ENCODE results near the gene UMODL1.
A peak's percentile ranks its signal among the peaks of the same experiment; 100 is the strongest.

UMODL1 gene

GRCh38 chr21:42153046-42153686, 82.0 kb downstream of the UMODL1 start:
- no peak for DNase-seq

DNA sequence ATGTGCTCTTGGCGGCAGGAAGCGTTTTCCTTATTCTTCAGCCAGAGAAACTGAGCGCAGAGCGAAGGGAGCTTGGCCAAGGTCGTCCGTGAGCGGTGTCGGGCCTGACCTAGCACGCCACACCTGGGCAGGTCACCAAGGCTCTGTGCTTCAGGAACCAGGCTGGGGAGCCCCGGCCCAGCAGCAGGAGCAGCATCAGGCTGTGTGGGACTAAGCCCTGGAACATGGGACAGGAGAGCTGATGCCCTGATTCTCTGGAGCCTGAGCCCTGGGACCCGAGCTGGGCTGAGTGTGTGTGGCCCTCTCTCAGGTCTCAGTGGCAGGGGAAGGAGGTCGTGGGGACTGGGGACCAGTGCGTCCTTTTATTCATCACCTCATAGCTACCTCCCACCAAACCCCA, 82.6 kb downstream of the UMODL1 start:
- no peak for DNase-seq

DNA sequence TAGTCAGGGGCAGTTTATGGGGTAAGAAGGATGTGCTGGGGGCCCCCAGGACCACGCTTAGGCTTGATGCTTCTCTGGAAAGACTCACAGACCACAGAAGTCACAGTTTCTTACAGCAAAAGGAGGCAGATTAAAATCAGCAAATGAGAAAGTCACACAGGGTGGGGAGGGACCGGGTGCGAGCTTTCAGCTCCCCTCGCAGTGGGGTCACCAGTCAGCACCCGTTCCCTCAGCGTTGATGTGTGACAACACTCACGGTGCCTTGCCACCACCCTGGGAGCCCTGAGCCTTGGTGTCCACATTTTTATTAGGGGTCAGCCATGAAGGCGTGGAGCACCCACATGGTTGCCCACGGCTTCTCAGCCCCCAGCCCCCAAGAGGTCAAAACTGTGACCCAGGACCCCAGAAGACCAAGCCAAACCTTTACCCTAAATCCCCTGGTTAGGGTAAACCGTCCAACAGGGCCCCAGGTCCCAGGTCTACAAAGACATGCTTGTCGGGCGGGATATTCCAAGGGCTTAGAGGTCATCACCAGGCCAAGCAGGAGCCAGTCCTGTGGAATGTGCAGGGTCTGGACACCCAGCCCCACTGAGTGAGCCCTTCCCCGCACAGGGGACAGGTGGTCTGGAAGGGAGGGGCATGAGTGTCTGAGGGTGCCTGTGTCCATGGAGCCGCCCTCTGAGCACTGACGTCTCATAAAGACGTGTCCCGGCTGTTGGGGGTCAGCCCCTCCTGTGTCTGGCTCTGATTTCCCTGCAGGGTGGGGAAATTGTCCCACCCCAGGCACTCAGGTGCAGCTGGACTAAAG, 83.3 kb downstream of the UMODL1 start:
- DNase-seq: no peak

- no peak for DNase-seq
Measured at GRCh38 chr21:42155045-42155855, 84.1 kb downstream of the UMODL1 start.

DNA sequence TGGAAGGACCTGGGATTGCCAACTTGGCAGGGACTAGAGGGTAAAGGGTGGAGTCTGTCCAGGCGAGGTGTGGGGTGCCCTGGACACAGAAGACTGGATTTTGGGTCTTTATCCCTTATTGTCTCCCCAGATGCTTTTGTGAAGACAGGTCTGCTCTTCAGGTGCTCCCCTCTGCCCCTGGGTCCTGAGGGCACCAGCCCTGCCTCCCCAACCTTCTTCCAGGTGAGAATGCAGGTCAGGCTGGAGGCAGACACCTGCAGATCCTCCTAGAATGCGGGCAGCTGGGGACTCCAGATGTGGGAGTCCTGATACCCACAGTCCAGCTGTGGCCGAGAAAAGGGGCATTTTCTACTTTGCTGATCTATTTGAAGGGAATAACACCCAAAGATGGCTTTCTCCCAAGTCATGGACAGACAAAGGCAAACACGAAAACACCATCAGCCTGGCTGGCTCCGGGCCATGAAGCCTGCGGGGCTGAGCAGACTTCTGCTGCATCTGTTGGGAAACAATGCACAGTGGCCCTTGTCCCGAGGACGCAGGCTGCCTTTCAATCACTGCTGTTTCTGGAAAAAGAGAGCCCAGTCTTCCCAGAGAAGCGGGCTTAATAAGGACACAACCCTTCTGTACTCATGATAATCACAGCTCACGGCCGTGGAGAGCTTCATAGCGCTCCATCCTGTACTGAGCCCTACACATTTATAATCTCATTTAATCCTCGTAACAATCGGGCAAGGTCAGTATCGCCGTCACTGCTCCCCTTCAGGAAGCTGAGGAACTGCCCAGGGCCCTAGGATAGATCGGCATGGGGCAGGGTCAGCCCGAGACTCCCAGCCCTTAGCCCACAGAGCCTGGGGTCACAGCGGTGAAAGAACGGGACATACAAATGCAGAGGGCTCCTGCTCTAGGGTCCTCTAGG, 85.8 kb downstream of the UMODL1 start:
- DNase-seq: no peak

GRCh38 chr21:42157606-42158310, 86.6 kb downstream of the UMODL1 start:
- no peak for DNase-seq

- no peak for DNase-seq
Measured at GRCh38 chr21:42158846-42159245, 87.7 kb downstream of the UMODL1 start.

- DNase-seq: no peak
Measured at GRCh38 chr21:42159560-42160110, 88.5 kb downstream of the UMODL1 start.

GRCh38 chr21:42160111-42160721, 89.1 kb downstream of the UMODL1 start:
- no peak for DNase-seq

GRCh38 chr21:42160765-42161164, 89.6 kb downstream of the UMODL1 start:
- DNase-seq: peak in 1 of 2 donors; percentile 17

- peak in 1 of 2 donors; percentile 16 for DNase-seq
Measured at GRCh38 chr21:42161401-42161955, 90.4 kb downstream of the UMODL1 start.

DNA sequence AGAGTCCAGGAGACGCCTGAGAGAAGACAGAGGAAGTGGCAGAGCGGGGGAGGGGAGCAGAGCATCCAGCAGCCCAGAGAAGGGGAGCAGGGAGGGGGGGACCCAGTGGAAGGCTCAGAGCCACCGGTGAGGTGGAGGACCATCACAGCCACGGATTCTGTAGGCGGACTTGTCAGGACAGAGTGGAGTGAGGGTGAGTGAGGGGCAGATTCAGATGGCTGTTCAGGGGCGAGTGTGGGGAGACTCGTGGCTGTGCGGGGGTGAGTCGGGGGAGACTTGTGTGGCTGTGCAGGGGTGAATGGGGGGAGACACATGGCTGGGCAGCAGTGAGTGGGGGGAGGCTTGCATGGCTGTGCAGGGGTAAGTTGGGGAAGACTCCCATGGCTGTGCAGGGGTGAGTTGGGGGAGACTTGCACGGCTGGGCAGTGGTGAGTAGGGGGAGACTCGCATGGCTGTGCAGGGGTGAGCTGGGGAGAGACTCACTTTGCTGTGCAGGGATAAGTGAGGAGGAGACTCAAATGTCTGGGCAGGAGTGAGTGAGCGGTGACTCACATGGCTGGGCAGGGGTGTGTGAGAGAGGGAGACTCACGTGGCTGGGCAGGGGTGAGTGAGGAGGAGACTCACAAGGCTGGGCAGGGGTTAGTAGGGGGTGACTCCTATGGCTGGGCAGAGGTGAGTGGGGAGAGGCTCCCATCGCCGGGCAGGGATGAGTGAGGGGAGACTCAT, 91.0 kb downstream of the UMODL1 start:
- peak; percentile 24 to 29 for DNase-seq

- DNase-seq: peak in 1 of 2 donors; percentile 17
Measured at GRCh38 chr21:42162831-42163510, 91.9 kb downstream of the UMODL1 start.

GRCh38 chr21:42163511-42163863, 92.4 kb downstream of the UMODL1 start:
- DNase-seq: peak in 1 of 2 donors; percentile 16

DNA sequence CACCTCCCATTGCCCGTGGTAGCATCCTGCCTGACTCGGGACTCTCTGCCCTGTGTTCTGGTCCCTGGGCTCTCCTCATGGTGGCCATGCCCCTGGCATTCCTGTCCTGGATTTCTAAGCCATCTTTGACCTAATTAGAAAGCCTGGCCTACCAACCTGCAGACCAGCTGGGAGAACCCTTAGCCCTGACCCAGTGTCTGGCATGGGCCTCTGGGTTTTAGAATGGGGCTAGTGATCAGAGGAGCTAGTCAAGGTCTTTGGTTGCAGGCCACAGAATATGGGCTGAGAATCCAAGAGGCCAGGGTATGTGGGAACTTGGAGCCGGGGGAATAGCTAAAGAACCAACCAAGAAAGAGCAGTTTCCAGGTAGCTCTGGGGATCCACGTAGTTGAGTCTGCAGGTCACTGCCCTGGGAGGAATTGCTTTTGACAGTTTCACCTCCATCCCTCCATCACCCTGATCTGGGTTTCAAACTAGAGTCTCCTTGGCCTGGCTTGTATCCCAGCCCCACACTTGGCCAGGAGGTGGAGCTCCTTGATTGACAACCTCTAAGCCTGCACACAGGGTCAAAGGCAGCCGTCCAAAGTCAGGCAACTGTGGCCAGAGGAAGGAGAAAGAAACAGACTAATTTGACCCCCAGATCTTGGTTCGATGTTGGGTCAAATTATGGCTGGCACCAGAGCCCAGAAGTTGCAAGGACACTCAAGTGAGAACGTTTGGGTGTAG, 93.1 kb downstream of the UMODL1 start:
- peak; percentile 53 to 63 for DNase-seq

GRCh38 chr21:42164818-42165217, 93.7 kb downstream of the UMODL1 start:
- DNase-seq: no peak

GRCh38 chr21:42165901-42166300, 94.8 kb downstream of the UMODL1 start:
- peak in 1 of 2 donors; percentile 5 for DNase-seq

GRCh38 chr21:42169758-42170157, 98.6 kb downstream of the UMODL1 start:
- no peak for DNase-seq

Measured in stimulated activated CD4-positive, alpha-beta T cell treated with anti-CD3 and anti-CD28 coated beads, Interleukin-2, amount 100 ng/mL, for 24 hours (primary cell).